Fibroblast of the aortic adventitia (primary cell): ENCODE data around the gene INPPL1. TPM values are rescaled to one million over a fixed set of nuclear protein-coding genes. Genes with fewer than 3 reads are reported as not detected.

ENCODE experiments used
- DNase-seq: peaks from one replicate; pipeline ENCODE4 v3.0.0-alpha.2; 2010; ENCODE audit warnings: low read depth
- H3K4me3 ChIP-seq: 2 replicates; pipeline ENCODE4 v1.5.1; 2011; ENCODE audit warnings: low read depth, mild to moderate bottlenecking, control low read depth, low read length, moderate library complexity
- CTCF ChIP-seq: IDR thresholded peaks from 2 replicates; pipeline ENCODE4 v1.5.1; 2011; ENCODE audit warnings: mild to moderate bottlenecking, low read length, control low read depth, inconsistent platforms; ENCODE audit not compliant: insufficient read depth
- total RNA-seq: library from RNA; depleted of rRNA; stranded (reverse); fragments of >200 nt; gene quantifications from 2 replicates; pipeline ENCODE4 v1.2.3, GENCODE V29; 2012; ENCODE audit warnings: low replicate concordance

Gene INPPL1
- total RNA-seq, 1 donor = 54.6 TPM

GRCh38 chr11:72287293-72287692, 62.7 kb downstream of the INPPL1 start:
- no peak for DNase-seq
- TF ChIP-seq CTCF = no peak
- H3K4me3 ChIP-seq = no peak overlapping the region

Other genes with a start within 250 kb of the INPPL1 start
- 1.1 and 2.2 TPM in 2 replicates for gene IL18BP, start 225.9 kb upstream of the INPPL1 start, total RNA-seq
- 134 and 196 TPM in 2 replicates for gene NUMA1, start 144.2 kb upstream of the INPPL1 start, total RNA-seq
- 0.98 and 8.9 TPM in 2 replicates for gene LRRC51, start 143.9 kb upstream of the INPPL1 start, total RNA-seq
- gene LAMTOR1, start 121.5 kb upstream of the INPPL1 start, total RNA-seq = 99.0 and 220 TPM in 2 replicates
- not detected in 2 replicates for gene TOMT, start 118.8 kb upstream of the INPPL1 start, total RNA-seq
- 24.5 and 49.5 TPM in 2 replicates for gene ANAPC15, start 112.1 kb upstream of the INPPL1 start, total RNA-seq
- gene FOLR3, start 89.0 kb upstream of the INPPL1 start, total RNA-seq = 0.90 TPM in 1 of 2 replicates, not detected in the other
- 0.18 TPM in 1 of 2 replicates, not detected in the other for gene FOLR1, start 32.6 kb upstream of the INPPL1 start, total RNA-seq
- gene FOLR2, start 8.0 kb upstream of the INPPL1 start, total RNA-seq = not detected in 2 replicates
- gene PHOX2A, start 19.4 kb downstream of the INPPL1 start, total RNA-seq = not detected in 2 replicates
- 19.5 and 24.0 TPM in 2 replicates for gene CLPB, start 209.8 kb downstream of the INPPL1 start, total RNA-seq